Breast epithelium (tissue), 4 donors: ENCODE results near the gene PPP2R3B. TPM values are rescaled to one million over a fixed set of nuclear protein-coding genes. Genes with fewer than 3 reads are reported as not detected.
A peak's percentile ranks its signal among the peaks of the same experiment; 100 is the strongest.

ENCODE experiments used
- DNase-seq, 2 donors: peaks; one replicate each; pipeline ENCODE4 v3.0.0-alpha.2; 2019; ENCODE audit warnings: low spot score in 2 of 2
- H3K27ac ChIP-seq, 2 donors: fragments of 200-600 bp; sonication (generic) in 1 of 2; one replicate each; pipeline ENCODE4 v1.5.1; 2016 to 2019; ENCODE audit warnings: mild to moderate bottlenecking in 1 of 2
- H3K27me3 ChIP-seq, 2 donors: fragments of 200-600 bp; sonication (generic) in 1 of 2; one replicate each; pipeline versions ENCODE4 v1.5.1 to v1.6.0; 2017 to 2019; ENCODE audit warnings: control low read depth in 1 of 2, mild to moderate bottlenecking in 1 of 2
- H3K36me3 ChIP-seq: fragments of 200-600 bp; one replicate; pipeline ENCODE4 v1.5.1; 2019
- H3K4me1 ChIP-seq, 2 donors: fragments of 200-600 bp; sonication (generic); one replicate each; pipeline ENCODE4 v1.5.1; 2016 to 2019; ENCODE audit warnings: control low read depth in 1 of 2
- H3K4me3 ChIP-seq, 3 donors: fragments of 200-600 bp; sonication (generic); 1 replicate in 2 of 3; 2 replicates in 1 of 3; pipeline ENCODE4 v1.5.1; 2016 to 2019; ENCODE audit warnings: mild to moderate bottlenecking in 3 of 3, moderate library complexity in 2 of 3
- H3K9me3 ChIP-seq, 2 donors: fragments of 200-600 bp; sonication (generic) in 1 of 2; one replicate each; pipeline ENCODE4 v1.5.1; 2016 to 2019; ENCODE audit warnings: control low read depth in 1 of 2
- CTCF ChIP-seq, 3 donors: fragments of 450-650 bp; IDR thresholded peaks; one replicate each; pipeline ENCODE4 v1.5.1; 2016 to 2017; ENCODE audit warnings: antibody characterized with exemption in 3 of 3, mild to moderate bottlenecking in 3 of 3, moderate library complexity in 3 of 3
- POLR2A ChIP-seq: fragments of 450-650 bp; IDR thresholded peaks from one replicate; pipeline ENCODE4 v1.6.1; 2016; ENCODE audit warnings: antibody characterized with exemption, mild to moderate bottlenecking, moderate library complexity
- POLR2AphosphoS5 ChIP-seq, 3 donors: sonication (generic); formaldehyde crosslinking; IDR thresholded peaks; one replicate each; pipeline ENCODE4 v1.6.1; 2017; ENCODE audit warnings: antibody characterized with exemption in 3 of 3
- intact Hi-C: fragments of 100-400 bp; cut with DNase I; formaldehyde crosslinking; loops from one replicate; pipeline ENCODE4 v1.15.1; 2023; ENCODE audit warnings: low total_unique reads
- total RNA-seq, 3 donors: library from RNA; depleted of rRNA; stranded (reverse); fragments of >200 nt; gene quantifications; one replicate each; pipeline ENCODE4 v1.1.0, GENCODE V29; 2016

Gene PPP2R3B
- total RNA-seq, 3 donors from 2014 or later = 10.4 to 23.3 (median 23.1) TPM

GRCh38 chrX:295136-295535, 91.6 kb downstream of the PPP2R3B start:
- Histone ChIP-seq H3K4me1 (no peaks in the 10 kb centered on the region), H3K27ac (no peak overlapping the region), H3K9me3 (no peaks in the 10 kb centered on the region), H3K4me3 (no peak overlapping the region), H3K36me3 (no peaks in the 10 kb centered on the region), H3K27me3 (no peaks in the 10 kb centered on the region)
- intact Hi-C loops = no loop called here
- TF ChIP-seq POLR2AphosphoS5 (IDR thresholded peaks at IDR 0.05) (no peak), POLR2A (no peak), CTCF (IDR thresholded peaks at IDR 0.05) (no peak)
- peak in 1 of 2 donors; percentile 48 for DNase-seq

GRCh38 chrX:292900-293897, 93.5 kb downstream of the PPP2R3B start:
- TF ChIP-seq CTCF (IDR thresholded peaks at IDR 0.05) (no peak), POLR2AphosphoS5 (IDR thresholded peaks at IDR 0.05) (no peak), POLR2A (no peak)
- H3K36me3 ChIP-seq = no peaks in the 10 kb centered on the region
- no peak overlapping the region for H3K4me3 ChIP-seq
- no peak overlapping the region for H3K27ac ChIP-seq
- no peaks in the 10 kb centered on the region for H3K9me3 ChIP-seq
- intact Hi-C loops = no loop called here
- no peaks in the 10 kb centered on the region for H3K4me1 ChIP-seq
- no peaks in the 10 kb centered on the region for H3K27me3 ChIP-seq
- DNase-seq = peak in 1 of 2 donors; percentile 48

- Histone ChIP-seq H3K4me1 (no peaks in the 10 kb centered on the region), H3K4me3 (no peak overlapping the region), H3K36me3 (no peaks in the 10 kb centered on the region), H3K27ac (no peak overlapping the region), H3K9me3 (no peaks in the 10 kb centered on the region), H3K27me3 (no peaks in the 10 kb centered on the region)
- no peak for TF ChIP-seq POLR2AphosphoS5 (IDR thresholded peaks at IDR 0.05)
- no peak for TF ChIP-seq CTCF (IDR thresholded peaks at IDR 0.05)
- TF ChIP-seq POLR2A = no peak
- DNase-seq = peak in 1 of 2 donors; percentile 43
- intact Hi-C loops = no loop called here
Measured at GRCh38 chrX:291411-291901, 95.3 kb downstream of the PPP2R3B start.

GRCh38 chrX:290476-291166, 96.1 kb downstream of the PPP2R3B start:
- no peak overlapping the region for H3K27ac ChIP-seq
- H3K36me3 ChIP-seq = no peaks in the 10 kb centered on the region
- TF ChIP-seq POLR2AphosphoS5 (IDR thresholded peaks at IDR 0.05) (no peak), CTCF (IDR thresholded peaks at IDR 0.05) (no peak), POLR2A (no peak)
- H3K27me3 ChIP-seq = no peaks in the 10 kb centered on the region
- no peaks in the 10 kb centered on the region for H3K9me3 ChIP-seq
- H3K4me3 ChIP-seq = no peak overlapping the region
- no peaks in the 10 kb centered on the region for H3K4me1 ChIP-seq
- intact Hi-C loops = no loop called here
- peak in 1 of 2 donors; percentile 40 for DNase-seq
